Measurements from ENCODE around the gene NAGPA.

DNA sequence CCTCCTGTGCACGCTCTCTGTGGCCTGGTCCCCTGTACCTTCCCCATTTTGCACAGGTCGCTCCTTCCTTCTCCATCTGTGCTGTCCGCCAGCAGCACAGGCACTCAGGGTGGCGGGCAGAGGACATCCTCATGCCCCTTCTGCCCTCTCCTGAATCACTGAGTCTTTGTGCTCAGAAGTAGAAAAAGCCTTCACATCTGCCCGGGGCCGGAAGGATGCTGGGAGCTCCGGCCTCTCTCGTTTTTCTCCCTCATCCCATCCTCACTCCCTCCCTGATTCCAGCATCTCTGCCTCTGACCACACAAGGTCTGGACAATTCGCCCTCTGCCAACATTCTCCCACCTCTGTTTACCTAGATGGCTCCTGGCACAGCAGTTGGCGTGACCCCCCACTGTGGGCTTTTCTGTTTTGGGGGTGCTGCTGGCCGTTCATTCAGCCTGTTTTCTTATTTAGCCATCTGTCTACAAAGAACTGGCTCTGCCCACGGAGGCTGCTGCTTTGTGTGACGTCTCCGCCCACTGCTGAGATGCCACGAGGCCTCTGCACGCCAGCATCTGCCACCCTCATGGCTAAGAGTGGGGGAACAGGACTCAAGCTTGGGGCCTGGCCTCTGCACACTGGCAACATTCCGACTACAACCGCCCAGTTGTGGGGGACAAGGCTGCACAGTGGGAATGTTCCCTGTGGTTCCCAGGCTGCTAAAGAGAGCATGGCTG lies 38.9 kb downstream of the NAGPA start:
- TF ChIP-seq, protein P1, sequence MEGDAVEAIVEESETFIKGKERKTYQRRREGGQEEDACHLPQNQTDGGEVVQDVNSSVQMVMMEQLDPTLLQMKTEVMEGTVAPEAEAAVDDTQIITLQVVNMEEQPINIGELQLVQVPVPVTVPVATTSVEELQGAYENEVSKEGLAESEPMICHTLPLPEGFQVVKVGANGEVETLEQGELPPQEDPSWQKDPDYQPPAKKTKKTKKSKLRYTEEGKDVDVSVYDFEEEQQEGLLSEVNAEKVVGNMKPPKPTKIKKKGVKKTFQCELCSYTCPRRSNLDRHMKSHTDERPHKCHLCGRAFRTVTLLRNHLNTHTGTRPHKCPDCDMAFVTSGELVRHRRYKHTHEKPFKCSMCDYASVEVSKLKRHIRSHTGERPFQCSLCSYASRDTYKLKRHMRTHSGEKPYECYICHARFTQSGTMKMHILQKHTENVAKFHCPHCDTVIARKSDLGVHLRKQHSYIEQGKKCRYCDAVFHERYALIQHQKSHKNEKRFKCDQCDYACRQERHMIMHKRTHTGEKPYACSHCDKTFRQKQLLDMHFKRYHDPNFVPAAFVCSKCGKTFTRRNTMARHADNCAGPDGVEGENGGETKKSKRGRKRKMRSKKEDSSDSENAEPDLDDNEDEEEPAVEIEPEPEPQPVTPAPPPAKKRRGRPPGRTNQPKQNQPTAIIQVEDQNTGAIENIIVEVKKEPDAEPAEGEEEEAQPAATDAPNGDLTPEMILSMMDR (IDR thresholded peaks at IDR 0.05) = no peak
- TF ChIP-seq POLR2A (IDR thresholded peaks at IDR 0.05) = no peak
